Mesodermal cell (in vitro differentiated cells): ENCODE results near the gene PRR13.
A peak's percentile ranks its signal among the peaks of the same experiment; 100 is the strongest.

Source experiments
- H3K27ac ChIP-seq: 2 replicates; pipeline ENCODE4 v1.7.0; 2013; ENCODE audit warnings: mild to moderate bottlenecking, low read depth, low read length, moderate library complexity; ENCODE audit not compliant: severe bottlenecking
- H3K36me3 ChIP-seq: 2 replicates; pipeline ENCODE4 v1.7.1; 2013; ENCODE audit warnings: mild to moderate bottlenecking, low read length, moderate library complexity; ENCODE audit not compliant: control insufficient read depth, insufficient read depth
- H3K4me1 ChIP-seq: one replicate; pipeline ENCODE4 v1.7.1; 2013; ENCODE audit warnings: mild to moderate bottlenecking, low read length; ENCODE audit not compliant: insufficient read depth, control insufficient read depth, poor library complexity, severe bottlenecking
- H3K4me3 ChIP-seq: 2 replicates; pipeline ENCODE4 v1.7.0; 2013; ENCODE audit warnings: low read length, control low read depth, mild to moderate bottlenecking; ENCODE audit not compliant: insufficient read depth, poor library complexity, severe bottlenecking; ENCODE audit errors: extremely low read depth
- H3K9me3 ChIP-seq: 2 replicates; pipeline ENCODE4 v1.7.1; 2013; ENCODE audit warnings: mild to moderate bottlenecking, low read length, moderate library complexity; ENCODE audit not compliant: control insufficient read depth
- WGBS, 2 experiments: methylation state at CpG; one replicate each; pipeline ENCODE4 v1.1.5; 2013; ENCODE audit warnings: missing lambda C conversion rate in 2 of 2; ENCODE audit not compliant: insufficient coverage in 2 of 2; 5-methylcytosine and 5-hydroxymethylcytosine counted together

The PRR13 gene

GRCh38 chr12:53483225-53483978 lies 41.9 kb downstream of the PRR13 start:
- H3K27ac ChIP-seq: peak overlapping the region; percentile 23

GRCh38 chr12:53483979-53484377 lies 42.4 kb downstream of the PRR13 start:
- Histone ChIP-seq H3K4me3 (no peak overlapping the region), H3K36me3 (peaks cover 79% of the 10 kb centered on the region), H3K4me1 (peaks cover 9% of the 10 kb centered on the region), H3K27ac (no peak overlapping the region), H3K9me3 (no peaks in the 10 kb centered on the region)
- 97 to 100% methylated on average over 3 of the region's 4 CpGs for WGBS, 2 experiments

More at GRCh38 chr12:53483225-53483978, 41.9 kb downstream of the PRR13 start:
- 89 to 92% methylated on average over 6 to 8 of the region's 9 CpGs for WGBS, 2 experiments
- peaks cover 9% of the 10 kb centered on the region for H3K4me1 ChIP-seq
- H3K9me3 ChIP-seq: no peaks in the 10 kb centered on the region
- H3K36me3 ChIP-seq: peaks cover 85% of the 10 kb centered on the region
- no peak overlapping the region for H3K4me3 ChIP-seq

DNA sequence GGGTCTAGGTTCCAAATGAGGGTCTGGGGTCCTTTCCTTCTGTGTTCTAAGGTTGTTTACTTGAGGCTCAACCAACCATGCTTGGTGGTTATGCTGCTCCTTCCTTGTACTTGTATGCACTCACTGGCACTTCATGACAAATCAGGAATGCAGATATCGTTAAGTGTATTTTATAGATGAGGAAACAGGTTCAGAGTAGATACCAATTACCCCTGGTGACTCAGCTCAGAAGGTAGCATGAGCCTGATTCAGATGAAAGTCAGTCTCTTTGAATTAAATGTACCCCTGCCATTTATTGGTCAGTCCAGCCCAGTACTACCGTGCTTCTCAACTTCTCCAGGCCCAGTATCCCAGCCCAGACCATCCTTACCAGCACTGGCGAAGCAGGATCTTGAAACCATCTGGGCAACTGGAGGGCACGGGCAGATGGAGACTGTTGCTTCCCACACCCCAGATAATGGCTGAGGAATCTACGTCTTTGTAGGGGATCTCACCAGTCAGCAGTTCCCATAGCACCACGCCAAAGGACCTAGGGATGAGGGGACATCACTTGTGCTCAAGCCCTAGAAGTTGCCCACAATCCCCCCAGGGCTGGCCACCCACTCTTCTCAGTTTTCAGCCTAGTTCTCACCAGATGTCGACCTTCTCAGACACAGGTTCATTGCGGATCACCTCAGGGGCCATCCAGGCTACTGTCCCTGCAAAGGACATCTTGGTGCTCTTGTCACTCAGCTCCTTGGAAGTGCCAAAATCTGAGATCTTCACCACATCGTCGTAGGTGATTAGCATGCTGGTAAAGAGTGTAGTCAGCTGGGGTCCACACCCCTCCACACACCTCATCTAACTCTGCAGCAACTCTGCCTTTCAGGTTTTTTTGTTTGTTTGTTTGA lies 43.4 kb downstream of the PRR13 start:
- Histone ChIP-seq H3K4me1 (peaks cover 6% of the 10 kb centered on the region), H3K9me3 (no peaks in the 10 kb centered on the region), H3K27ac (no peak overlapping the region), H3K4me3 (no peak overlapping the region), H3K36me3 (peaks cover 70% of the 10 kb centered on the region)
- WGBS, 2 experiments: 95 to 97% methylated on average over 7 of the region's 10 CpGs

DNA sequence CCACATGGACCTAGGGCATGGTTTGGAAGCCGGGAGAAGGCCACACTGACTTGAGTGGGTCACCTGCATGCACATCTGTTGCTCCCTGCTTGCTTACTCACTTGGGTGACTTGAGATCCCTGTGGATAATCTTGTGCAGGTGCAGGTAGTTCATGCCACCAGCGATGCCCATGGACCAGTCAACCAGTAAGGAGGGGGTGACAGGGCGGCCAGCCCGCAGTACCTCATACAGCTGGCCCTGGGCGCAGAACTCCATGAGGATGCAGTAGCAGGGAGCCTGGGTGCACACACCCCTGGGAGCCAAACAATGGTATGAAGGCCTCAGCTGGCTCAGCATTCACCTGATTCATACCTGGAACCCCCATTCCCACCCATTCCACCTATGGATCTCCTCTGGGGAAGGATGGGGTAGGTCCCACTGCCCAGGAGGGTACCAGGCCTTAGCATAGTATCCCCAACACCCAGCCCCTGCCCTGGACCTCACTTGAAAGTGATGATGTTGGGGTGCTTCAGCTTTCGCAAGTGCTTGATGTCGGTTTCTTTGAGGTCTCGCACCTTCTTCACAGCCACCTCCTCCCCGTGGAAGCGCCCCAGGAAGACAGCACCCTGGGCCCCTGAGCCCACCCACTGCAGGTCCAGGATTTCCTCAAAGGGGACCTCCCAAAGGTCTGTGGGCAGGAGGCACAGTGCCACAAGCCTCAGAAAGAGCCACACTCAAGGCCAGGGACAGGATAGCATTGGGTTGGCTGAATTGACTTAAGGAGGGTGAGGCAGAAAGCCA lies 44.6 kb downstream of the PRR13 start:
- Histone ChIP-seq H3K9me3 (no peaks in the 10 kb centered on the region), H3K27ac (no peak overlapping the region), H3K36me3 (peaks cover 57% of the 10 kb centered on the region), H3K4me3 (no peak overlapping the region), H3K4me1 (peaks cover 1% of the 10 kb centered on the region)
- 98 to 100% methylated on average over 9 to 10 of the region's 10 CpGs for WGBS, 2 experiments

- Histone ChIP-seq H3K36me3 (peaks cover 50% of the 10 kb centered on the region), H3K4me1 (no peaks in the 10 kb centered on the region), H3K9me3 (no peaks in the 10 kb centered on the region), H3K27ac (no peak overlapping the region), H3K4me3 (no peak overlapping the region)
- WGBS, 2 experiments: 95 to 97% methylated on average over 15 to 17 of the region's 17 CpGs
Observed at GRCh38 chr12:53486736-53487487, 45.4 kb downstream of the PRR13 start.

GRCh38 chr12:53489242-53489864 lies 47.8 kb downstream of the PRR13 start:
- H3K4me3 ChIP-seq: no peak overlapping the region
- peaks cover 16% of the 10 kb centered on the region for H3K4me1 ChIP-seq
- no peaks in the 10 kb centered on the region for H3K9me3 ChIP-seq
- peak overlapping the region; percentile 29 for H3K27ac ChIP-seq
- peaks cover 26% of the 10 kb centered on the region for H3K36me3 ChIP-seq
- WGBS, 2 experiments: 95 to 96% methylated on average over 3 to 4 of the region's 5 CpGs

DNA sequence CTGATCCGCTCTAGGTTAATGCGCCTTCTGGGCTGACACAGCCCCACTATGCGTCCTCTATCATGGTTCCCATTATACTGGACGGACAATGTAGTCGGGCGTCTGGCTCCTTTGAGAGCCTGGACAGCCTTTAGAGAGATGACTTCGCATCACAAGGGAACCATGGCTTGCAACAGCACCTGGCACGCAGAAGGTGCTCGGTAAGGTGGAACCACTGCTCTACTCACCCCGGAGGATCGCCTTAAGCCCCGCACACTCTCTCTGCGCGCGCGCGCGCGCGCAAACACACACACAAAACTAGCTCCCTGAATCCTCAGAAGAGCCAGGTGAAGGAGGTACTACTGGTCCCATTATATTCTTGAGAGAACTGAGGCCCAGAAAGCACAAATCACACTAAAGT lies 50.7 kb downstream of the PRR13 start:
- WGBS, 2 experiments: 83 to 98% methylated on average over 8 to 20 of the region's 20 CpGs
- peak overlapping the region; percentile 89 for H3K27ac ChIP-seq
- no peaks in the 10 kb centered on the region for H3K9me3 ChIP-seq
- peak overlapping the region; percentile 42 for H3K4me3 ChIP-seq
- peaks cover 26% of the 10 kb centered on the region for H3K4me1 ChIP-seq
- peaks cover 11% of the 10 kb centered on the region for H3K36me3 ChIP-seq

DNA sequence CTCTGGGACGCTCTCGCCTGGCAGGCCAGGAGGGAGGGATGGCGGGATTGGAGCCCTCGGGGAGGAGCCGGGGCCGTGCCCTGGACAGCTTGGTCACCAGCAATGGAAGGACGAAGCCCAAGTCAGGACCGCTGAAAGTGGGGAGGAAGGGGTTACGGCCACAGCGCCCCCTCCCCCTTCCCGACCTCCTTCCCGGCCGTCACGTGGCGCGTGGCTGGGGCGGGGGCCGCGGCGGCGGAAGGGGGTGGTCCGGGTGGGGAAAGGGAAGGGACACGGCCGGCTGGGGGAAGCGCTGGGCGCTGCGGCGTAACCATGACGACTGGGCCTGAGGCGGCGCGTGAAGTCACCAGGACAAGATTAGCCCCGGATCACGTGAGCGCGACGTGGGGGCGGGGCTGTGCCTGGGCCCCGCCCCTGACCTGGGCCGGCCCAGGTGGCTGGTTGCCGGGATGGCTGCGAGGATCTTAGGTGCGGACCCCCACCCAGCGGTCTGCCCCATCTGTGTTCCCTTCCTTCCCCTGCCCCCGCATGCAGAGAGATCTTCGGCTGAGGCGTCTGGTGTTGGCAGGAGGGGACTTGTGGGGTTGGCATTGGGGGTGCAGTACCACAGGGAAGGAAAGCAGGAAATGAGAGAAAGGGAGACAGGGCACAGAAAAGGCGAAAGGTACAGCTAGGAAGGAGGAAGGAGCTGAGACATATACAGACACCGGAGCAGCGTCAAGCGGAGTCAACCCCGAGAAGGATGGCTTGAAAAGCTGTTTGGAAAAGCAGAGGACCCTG lies 51.5 kb downstream of the PRR13 start:
- H3K9me3 ChIP-seq: no peaks in the 10 kb centered on the region
- 2 to 3% methylated on average over 24 to 29 of the region's 52 CpGs for WGBS, 2 experiments
- peaks cover 26% of the 10 kb centered on the region for H3K4me1 ChIP-seq
- peak overlapping the region; percentile 89 for H3K27ac ChIP-seq
- peaks cover 10% of the 10 kb centered on the region for H3K36me3 ChIP-seq
- H3K4me3 ChIP-seq: peak overlapping the region; percentile 42

DNA sequence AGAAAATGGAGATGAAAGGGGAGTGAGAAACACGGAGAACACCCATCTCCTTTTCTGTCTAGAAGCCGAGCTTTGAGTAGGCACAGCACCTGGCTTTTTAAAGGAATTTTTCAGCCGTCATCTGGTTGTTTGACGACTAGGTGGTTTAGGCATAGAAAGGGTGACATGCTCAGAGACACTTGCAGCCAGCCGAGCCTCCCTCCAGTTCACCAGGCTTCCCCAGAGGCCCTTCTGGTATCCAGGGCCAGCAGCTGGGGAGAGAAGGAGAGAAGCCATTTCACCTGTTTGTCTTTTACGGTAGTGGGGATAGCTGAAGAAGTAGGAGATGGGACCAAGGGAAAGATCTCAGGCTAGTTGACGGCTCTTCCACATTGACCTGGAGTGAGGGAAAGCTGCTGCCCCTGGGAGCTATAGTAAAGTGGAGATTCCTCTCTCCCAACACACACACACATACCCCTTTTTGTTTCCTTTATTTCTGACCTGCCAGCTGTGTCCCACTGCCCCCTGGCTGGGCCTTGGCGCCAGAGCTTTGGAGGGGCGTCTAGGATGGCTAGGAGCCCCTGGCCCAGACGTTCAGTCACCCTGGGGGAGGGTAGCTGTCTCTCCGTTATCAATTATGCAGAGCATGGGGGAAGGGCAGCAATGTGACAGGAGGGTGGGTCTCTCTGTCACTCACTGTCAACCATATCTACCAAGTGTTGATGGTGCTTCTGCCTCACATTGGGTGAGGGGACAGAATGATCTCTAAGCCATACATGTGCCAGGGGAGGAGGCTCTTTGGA lies 52.3 kb downstream of the PRR13 start:
- H3K27ac ChIP-seq: peak overlapping the region; percentile 89
- H3K4me1 ChIP-seq: peaks cover 26% of the 10 kb centered on the region
- WGBS, 2 experiments: 30 to 32% methylated on average over 2 to 8 of the region's 11 CpGs
- peaks cover 9% of the 10 kb centered on the region for H3K36me3 ChIP-seq
- peak overlapping the region; percentile 42 for H3K4me3 ChIP-seq
- no peaks in the 10 kb centered on the region for H3K9me3 ChIP-seq
